IPS-11a (cell line): Measurements from ENCODE around the gene KRTAP5-10.
"Not testable (repeated sequence)": the region's sequence is repeated elsewhere in the genome, so short reads cannot be mapped to it uniquely, and the experiment has no call there.

Experiments
- H3K4me3 ChIP-seq: one replicate; pipeline ENCODE4 v1.5.1; 2013; ENCODE audit warnings: low read depth, low read length, control low read depth

KRTAP5-10 gene

GRCh38 chr11:71542382-71542781 is 23.0 kb upstream of the KRTAP5-10 start:
- H3K4me3 ChIP-seq = no peak overlapping the region

GRCh38 chr11:71542879-71543777 is 22.2 kb upstream of the KRTAP5-10 start:
- no peak overlapping the region for H3K4me3 ChIP-seq

GRCh38 chr11:71543866-71544265 is 21.5 kb upstream of the KRTAP5-10 start:
- no peak overlapping the region for H3K4me3 ChIP-seq

- no peak overlapping the region for H3K4me3 ChIP-seq
Observed at GRCh38 chr11:71544525-71545214, 20.7 kb upstream of the KRTAP5-10 start.

GRCh38 chr11:71545405-71545966 is 19.9 kb upstream of the KRTAP5-10 start:
- no peak overlapping the region for H3K4me3 ChIP-seq

- H3K4me3 ChIP-seq = no peak within 1 kb of the TSS
Observed at GRCh38 chr11:71548120-71548519, 17.2 kb upstream of the KRTAP5-10 start, which contains the start of gene KRTAP5-9. Gene KRTAP5-9 (plus strand): TSS chr11:71548420. CDS start chr11:71548658, 238 bp downstream.

GRCh38 chr11:71548716-71549151 is 16.6 kb upstream of the KRTAP5-10 start:
- H3K4me3 ChIP-seq = no peak overlapping the region

GRCh38 chr11:71551711-71552110 is 13.7 kb upstream of the KRTAP5-10 start:
- no peak overlapping the region for H3K4me3 ChIP-seq

GRCh38 chr11:71554996-71555395 is 10.4 kb upstream of the KRTAP5-10 start:
- H3K4me3 ChIP-seq = no peak overlapping the region

- H3K4me3 ChIP-seq = no peak overlapping the region
Observed at GRCh38 chr11:71555508-71555907, 9.9 kb upstream of the KRTAP5-10 start.

GRCh38 chr11:71556018-71556417 is 9.3 kb upstream of the KRTAP5-10 start:
- no peak overlapping the region for H3K4me3 ChIP-seq

GRCh38 chr11:71557257-71557656 is 8.1 kb upstream of the KRTAP5-10 start:
- no peak overlapping the region for H3K4me3 ChIP-seq

GRCh38 chr11:71558996-71559395 is 6.4 kb upstream of the KRTAP5-10 start:
- H3K4me3 ChIP-seq = no peak overlapping the region

GRCh38 chr11:71562120-71562519 is 3.2 kb upstream of the KRTAP5-10 start:
- no peak overlapping the region for H3K4me3 ChIP-seq

GRCh38 chr11:71563406-71563805 is 2.0 kb upstream of the KRTAP5-10 start:
- H3K4me3 ChIP-seq = no peak overlapping the region

- H3K4me3 ChIP-seq = no peak overlapping the region
Observed at GRCh38 chr11:71564430-71564829, 933 bp upstream of the KRTAP5-10 start.

GRCh38 chr11:71566081-71566620 is 788 bp downstream of the KRTAP5-10 start:
- no peak overlapping the region for H3K4me3 ChIP-seq

- not testable (repeated sequence) for H3K4me3 ChIP-seq
Observed at GRCh38 chr11:71566626-71567599, 1.6 kb downstream of the KRTAP5-10 start.

GRCh38 chr11:71567633-71568032 is 2.3 kb downstream of the KRTAP5-10 start:
- not testable (repeated sequence) for H3K4me3 ChIP-seq

GRCh38 chr11:71568704-71569349 is 3.5 kb downstream of the KRTAP5-10 start:
- H3K4me3 ChIP-seq = no peak overlapping the region
